ENCODE measurements around the gene GUF1. TPM values are rescaled to one million over a fixed set of nuclear protein-coding genes. Genes with fewer than 3 reads are reported as not detected.

GUF1 gene
- total and polyA plus RNA-seq, 2 of the 13 experiments (the other 11 are each of a cell fraction or from before 2014, with no cell fraction given) = 10.3 to 24.6 TPM

DNA sequence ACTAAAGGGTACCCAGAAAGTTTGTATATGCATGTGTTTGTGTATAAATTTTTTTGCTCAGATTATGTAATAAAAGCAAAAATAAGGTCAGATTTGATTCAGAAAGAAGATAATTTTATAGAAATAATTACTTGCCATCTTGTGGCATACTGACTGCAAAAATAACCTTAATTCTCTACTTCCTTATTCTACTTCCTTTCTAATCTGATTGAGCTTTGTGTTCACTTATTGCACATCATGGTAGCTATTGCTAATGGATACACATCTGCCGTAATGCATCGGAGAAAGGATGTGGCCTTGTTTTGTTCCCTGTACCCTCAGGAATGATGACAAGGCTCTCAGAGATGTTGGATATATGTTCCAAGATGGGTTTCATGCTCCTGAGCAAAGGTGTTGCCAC is 58.7 kb downstream of the GUF1 start:
- ChIA-PET POLR2A (no interaction called here), CTCF (ENCODE audit: low intra/inter-chr PET ratio, low total read pairs) (no interaction called here)
- DNase-seq (ENCODE audit: low spot score) (no peak), ATAC-seq (no peak), FAIRE-seq (no peak)
- Histone ChIP-seq H3K9ac (ENCODE audit: insufficient read depth, low read depth, low read length) (no peak overlapping the region), H3K79me2 (ENCODE audit: insufficient read depth, low read length) (no peaks in the 10 kb centered on the region), H3K36me3 (replicated peaks in 1 of 2; ENCODE audit: control insufficient read depth in 1 of 2, insufficient read depth in 2 of 2, low read length in 2 of 2) (no peaks in the 10 kb centered on the region), H3K9me3 (ENCODE audit: low read length) (no peaks in the 10 kb centered on the region), H3K27ac (ENCODE audit: extremely low read length, insufficient read depth, low read length) (no peak overlapping the region), H2AFZ (ENCODE audit: low read length) (no peak overlapping the region), H4K20me1 (ENCODE audit: insufficient read depth, low read length) (no peaks in the 10 kb centered on the region), H3K27me3 (ENCODE audit: control insufficient read depth in 1 of 2, insufficient read depth in 2 of 2, low read length in 2 of 2) (no peaks in the 10 kb centered on the region), H3K4me1 (ENCODE audit: insufficient read depth, low read length) (no peaks in the 10 kb centered on the region), H3K4me2 (ENCODE audit: low read depth, low read length) (no peak overlapping the region), H3K4me3 (replicated peaks in 1 of 3; ENCODE audit: insufficient read depth in 1 of 3, low read depth in 2 of 3, low read length in 3 of 3) (no peak overlapping the region)
- in situ Hi-C loops (cut with HindIII; ENCODE audit: extremely low pct_ligation_motif_present, low pct_unique_long_range_greater_than_20kb) (no loop called here), intact Hi-C loops (cut with micrococcal nuclease; ENCODE audit: unreplicated experiment) (no loop called here)
- WGBS (ENCODE audit: low lambda C conversion rate) = 7% methylated on average over 2 of the region's 2 CpGs
- no TSS peak for BruUV-seq (replicated peaks)
- TF ChIP-seq, protein P1, sequence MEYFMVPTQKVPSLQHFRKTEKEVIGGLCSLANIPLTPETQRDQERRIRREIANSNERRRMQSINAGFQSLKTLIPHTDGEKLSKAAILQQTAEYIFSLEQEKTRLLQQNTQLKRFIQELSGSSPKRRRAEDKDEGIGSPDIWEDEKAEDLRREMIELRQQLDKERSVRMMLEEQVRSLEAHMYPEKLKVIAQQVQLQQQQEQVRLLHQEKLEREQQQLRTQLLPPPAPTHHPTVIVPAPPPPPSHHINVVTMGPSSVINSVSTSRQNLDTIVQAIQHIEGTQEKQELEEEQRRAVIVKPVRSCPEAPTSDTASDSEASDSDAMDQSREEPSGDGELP (IDR thresholded peaks at IDR 0.05; ENCODE audit: borderline replicate concordance, low read depth) = no peak
- TF ChIP-seq HMG20A (CRISPR knock-in tag; IDR thresholded peaks at IDR 0.05; ENCODE audit: borderline replicate concordance) = no peak
- TF ChIP-seq ZNF431 (CRISPR knock-in tag; IDR thresholded peaks at IDR 0.05; ENCODE audit: borderline replicate concordance, low read depth) = no peak
- TF ChIP-seq, protein P2, sequence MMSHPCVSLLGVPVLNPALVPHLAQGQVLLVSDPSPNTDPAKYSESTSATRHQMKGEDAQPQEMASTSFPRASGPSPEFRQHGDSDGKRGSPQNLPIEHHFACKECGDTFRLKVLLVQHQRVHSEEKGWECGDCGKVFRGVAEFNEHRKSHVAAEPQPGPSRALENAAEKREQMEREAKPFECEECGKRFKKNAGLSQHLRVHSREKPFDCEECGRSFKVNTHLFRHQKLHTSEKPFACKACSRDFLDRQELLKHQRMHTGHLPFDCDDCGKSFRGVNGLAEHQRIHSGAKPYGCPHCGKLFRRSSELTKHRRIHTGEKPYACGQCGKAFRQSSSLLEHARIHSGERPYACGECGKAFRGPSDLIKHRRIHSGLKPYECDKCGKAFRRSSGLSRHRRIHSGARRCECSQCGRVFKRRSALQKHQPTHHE (CRISPR knock-in tag; IDR thresholded peaks at IDR 0.05; ENCODE audit: borderline replicate concordance) = no peak
- TF ChIP-seq PHF21A (CRISPR knock-in tag; IDR thresholded peaks at IDR 0.05) = no peak
- TF ChIP-seq, protein P3, sequence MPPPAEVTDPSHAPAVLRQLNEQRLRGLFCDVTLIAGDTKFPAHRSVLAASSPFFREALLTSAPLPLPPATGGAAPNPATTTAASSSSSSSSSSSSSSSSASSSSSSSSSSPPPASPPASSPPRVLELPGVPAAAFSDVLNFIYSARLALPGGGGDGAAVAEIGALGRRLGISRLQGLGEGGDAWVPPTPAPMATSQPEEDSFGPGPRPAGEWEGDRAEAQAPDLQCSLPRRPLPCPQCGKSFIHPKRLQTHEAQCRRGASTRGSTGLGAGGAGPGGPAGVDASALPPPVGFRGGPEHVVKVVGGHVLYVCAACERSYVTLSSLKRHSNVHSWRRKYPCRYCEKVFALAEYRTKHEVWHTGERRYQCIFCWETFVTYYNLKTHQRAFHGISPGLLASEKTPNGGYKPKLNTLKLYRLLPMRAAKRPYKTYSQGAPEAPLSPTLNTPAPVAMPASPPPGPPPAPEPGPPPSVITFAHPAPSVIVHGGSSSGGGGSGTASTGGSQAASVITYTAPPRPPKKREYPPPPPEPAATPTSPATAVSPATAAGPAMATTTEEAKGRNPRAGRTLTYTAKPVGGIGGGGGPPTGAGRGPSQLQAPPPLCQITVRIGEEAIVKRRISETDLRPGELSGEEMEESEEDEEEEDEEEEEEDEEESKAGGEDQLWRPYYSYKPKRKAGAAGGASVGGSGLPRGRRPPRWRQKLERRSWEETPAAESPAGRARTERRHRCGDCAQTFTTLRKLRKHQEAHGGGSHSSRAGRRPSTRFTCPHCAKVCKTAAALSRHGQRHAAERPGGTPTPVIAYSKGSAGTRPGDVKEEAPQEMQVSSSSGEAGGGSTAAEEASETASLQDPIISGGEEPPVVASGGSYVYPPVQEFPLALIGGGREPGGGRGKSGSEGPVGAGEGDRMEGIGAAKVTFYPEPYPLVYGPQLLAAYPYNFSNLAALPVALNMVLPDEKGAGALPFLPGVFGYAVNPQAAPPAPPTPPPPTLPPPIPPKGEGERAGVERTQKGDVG (CRISPR knock-in tag; IDR thresholded peaks at IDR 0.05; ENCODE audit: borderline replicate concordance) = no peak
- no peak for TF ChIP-seq KLF9 (CRISPR knock-in tag; IDR thresholded peaks at IDR 0.05; ENCODE audit: low read depth)
- TF ChIP-seq PCBP2 (optimal IDR thresholded peaks at IDR 0.05; ENCODE audit: low read depth, low read length, poor library complexity, severe bottlenecking) = no peak
- TF ChIP-seq, protein P4, sequence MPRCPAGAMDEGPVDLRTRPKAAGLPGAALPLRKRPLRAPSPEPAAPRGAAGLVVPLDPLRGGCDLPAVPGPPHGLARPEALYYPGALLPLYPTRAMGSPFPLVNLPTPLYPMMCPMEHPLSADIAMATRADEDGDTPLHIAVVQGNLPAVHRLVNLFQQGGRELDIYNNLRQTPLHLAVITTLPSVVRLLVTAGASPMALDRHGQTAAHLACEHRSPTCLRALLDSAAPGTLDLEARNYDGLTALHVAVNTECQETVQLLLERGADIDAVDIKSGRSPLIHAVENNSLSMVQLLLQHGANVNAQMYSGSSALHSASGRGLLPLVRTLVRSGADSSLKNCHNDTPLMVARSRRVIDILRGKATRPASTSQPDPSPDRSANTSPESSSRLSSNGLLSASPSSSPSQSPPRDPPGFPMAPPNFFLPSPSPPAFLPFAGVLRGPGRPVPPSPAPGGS (CRISPR knock-in tag; IDR thresholded peaks at IDR 0.05) = no peak
- TF ChIP-seq, protein P5, sequence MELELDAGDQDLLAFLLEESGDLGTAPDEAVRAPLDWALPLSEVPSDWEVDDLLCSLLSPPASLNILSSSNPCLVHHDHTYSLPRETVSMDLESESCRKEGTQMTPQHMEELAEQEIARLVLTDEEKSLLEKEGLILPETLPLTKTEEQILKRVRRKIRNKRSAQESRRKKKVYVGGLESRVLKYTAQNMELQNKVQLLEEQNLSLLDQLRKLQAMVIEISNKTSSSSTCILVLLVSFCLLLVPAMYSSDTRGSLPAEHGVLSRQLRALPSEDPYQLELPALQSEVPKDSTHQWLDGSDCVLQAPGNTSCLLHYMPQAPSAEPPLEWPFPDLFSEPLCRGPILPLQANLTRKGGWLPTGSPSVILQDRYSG (CRISPR knock-in tag; IDR thresholded peaks at IDR 0.05) = no peak
- no peak for TF ChIP-seq ZNF235 (CRISPR knock-in tag; IDR thresholded peaks at IDR 0.05; ENCODE audit: borderline replicate concordance)
- TF ChIP-seq SETDB1 (CRISPR knock-in tag; IDR thresholded peaks at IDR 0.05; ENCODE audit: borderline replicate concordance) = no peak
- TF ChIP-seq, protein P6, sequence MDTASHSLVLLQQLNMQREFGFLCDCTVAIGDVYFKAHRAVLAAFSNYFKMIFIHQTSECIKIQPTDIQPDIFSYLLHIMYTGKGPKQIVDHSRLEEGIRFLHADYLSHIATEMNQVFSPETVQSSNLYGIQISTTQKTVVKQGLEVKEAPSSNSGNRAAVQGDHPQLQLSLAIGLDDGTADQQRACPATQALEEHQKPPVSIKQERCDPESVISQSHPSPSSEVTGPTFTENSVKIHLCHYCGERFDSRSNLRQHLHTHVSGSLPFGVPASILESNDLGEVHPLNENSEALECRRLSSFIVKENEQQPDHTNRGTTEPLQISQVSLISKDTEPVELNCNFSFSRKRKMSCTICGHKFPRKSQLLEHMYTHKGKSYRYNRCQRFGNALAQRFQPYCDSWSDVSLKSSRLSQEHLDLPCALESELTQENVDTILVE (CRISPR knock-in tag; IDR thresholded peaks at IDR 0.05) = no peak

Data from HepG2 (cell line).